Measurements from ENCODE around the gene ZBTB42. TPM values are rescaled to one million over a fixed set of nuclear protein-coding genes. Genes with fewer than 3 reads are reported as not detected.

ZBTB42 gene
- total and polyA plus RNA-seq, 2 donors (not counting 1 experiment from before 2014, with no cell fraction given): 1.6 to 8.3 TPM

- no peaks in the 10 kb centered on the region for H3K9me3 Mint-ChIP-seq (ENCODE audit: insufficient read depth)
- Histone ChIP-seq H3K27me3 (replicated peaks in 1 of 4; ENCODE audit: control extremely low read depth in 1 of 4, control insufficient read depth in 3 of 4, insufficient read depth in 4 of 4, low read length in 3 of 4) (no peaks in the 10 kb centered on the region), H2AFZ (ENCODE audit: insufficient read depth, low read depth, low read length, poor library complexity, severe bottlenecking) (no peak overlapping the region), H3K79me2 (ENCODE audit: control insufficient read depth, insufficient read depth, low read length) (peaks cover 91% of the 10 kb centered on the region), H3K9ac (ENCODE audit: low read length) (no peak overlapping the region), H3K4me2 (replicated peaks; ENCODE audit: low read depth, low read length, poor library complexity, severe bottlenecking) (no peak overlapping the region), H3K4me3 (ENCODE audit: control extremely low read depth in 1 of 5, extremely low read depth in 1 of 5, insufficient read depth in 1 of 5, low read depth in 2 of 5, low read length in 4 of 5) (no peak overlapping the region), H3K9me3 (ENCODE audit: control extremely low read depth in 1 of 3, control insufficient read depth in 2 of 3, insufficient read depth in 1 of 3, low read length in 2 of 3) (no peaks in the 10 kb centered on the region), H3K36me3 (replicated peaks in 1 of 2; ENCODE audit: control extremely low read depth in 1 of 2, control insufficient read depth in 1 of 2, extremely low read depth in 1 of 2, insufficient read depth in 2 of 2, low read length in 1 of 2) (peaks cover 0 to 33% of the 10 kb centered on the region in 2 experiments), H3K4me1 (ENCODE audit: control insufficient read depth in 2 of 2, insufficient read depth in 2 of 2, low read length in 2 of 2) (peaks cover 12 to 29% of the 10 kb centered on the region in 2 donors), H4K20me1 (ENCODE audit: control insufficient read depth, insufficient read depth, low read length, poor library complexity, severe bottlenecking) (peaks cover 100% of the 10 kb centered on the region), H3K27ac (ENCODE audit: low read length in 2 of 2) (no peak overlapping the region)
- no peak for TF ChIP-seq CTCF (IDR thresholded peaks at IDR 0.05)
- no peak for TF ChIP-seq EZH2 (IDR thresholded peaks at IDR 0.05; ENCODE audit: borderline replicate concordance, insufficient read depth, low read depth, low read length, poor library complexity, severe bottlenecking)
- intact Hi-C loops (cut with micrococcal nuclease): no loop called here
- ChIA-PET CTCF (interaction anchor here (0.6 to 1.3 kb wide), 2 partner anchors 19 to 196 kb away, joined by 4 read pairs; no protein-coding TSS in a partner anchor), POLR2A (no interaction called here)
- peaks cover 18% of the 10 kb centered on the region for H3K4me1 Mint-ChIP-seq
- DNase-seq (no peak), ATAC-seq (ENCODE audit: low read depth) (no peak)
- H3K27me3 Mint-ChIP-seq: no peaks in the 10 kb centered on the region
- 94% methylated on average over 39 of the region's 39 CpGs for WGBS (ENCODE audit: insufficient coverage)
- no peak overlapping the region for H3K4me3 Mint-ChIP-seq
- no peak overlapping the region for H3K27ac Mint-ChIP-seq
These were observed 11.8 kb upstream of the ZBTB42 start for GRCh38 chr14:104788873-104789663.
